Body of pancreas (tissue), 4 donors: Measurements from ENCODE around the gene FAM184B. TPM values are rescaled to one million over a fixed set of nuclear protein-coding genes. Genes with fewer than 3 reads are reported as not detected.
A peak's percentile ranks its signal among the peaks of the same experiment; 100 is the strongest.

ENCODE experiments used
- ATAC-seq: fragments of 150-250 bp; one replicate; pipeline ENCODE4 v1.9.1; 2016
- DNase-seq, 4 donors: peaks; one replicate each; pipeline ENCODE4 v3.0.0-alpha.2; 2019
- H3K27ac ChIP-seq, 4 donors: fragments of 200-600 bp; sonication (generic); 1 replicate in 3 of 4; 2 replicates in 1 of 4; pipeline versions ENCODE4 v1.5.1 to v1.6.1; 2016 to 2019; ENCODE audit warnings: mild to moderate bottlenecking in 1 of 4, mixed read lengths in 1 of 4, moderate library complexity in 1 of 4
- H3K27me3 ChIP-seq, 2 donors: fragments of 200-600 bp; sonication (generic); one replicate each; pipeline ENCODE4 v1.6.0; 2016; ENCODE audit warnings: mild to moderate bottlenecking in 1 of 2
- H3K36me3 ChIP-seq, 2 donors: fragments of 200-600 bp; sonication (generic); replicated peaks in 1 of 2; 2 replicates each; pipeline ENCODE4 v1.5.1; 2016; ENCODE audit warnings: low read depth in 2 of 2; ENCODE audit not compliant: insufficient read depth in 1 of 2
- H3K4me1 ChIP-seq: fragments of 200-600 bp; sonication (generic); one replicate; pipeline ENCODE4 v1.6.0; 2016
- H3K4me3 ChIP-seq, 2 donors: fragments of 200-600 bp; sonication (generic); 1 replicate in 1 of 2; 2 replicates in 1 of 2; pipeline ENCODE4 v1.5.1; 2016 to 2019
- H3K9me3 ChIP-seq, 3 donors: fragments of 200-600 bp; sonication (generic); 1 replicate in 2 of 3; 2 replicates in 1 of 3; pipeline ENCODE4 v1.5.1; 2016
- CTCF ChIP-seq, 7 experiments: fragments of 450-650 bp in 4 of 7; fragments of 200-600 bp in 3 of 7; sonication (generic) in 3 of 7; IDR thresholded peaks; one replicate each; pipeline ENCODE4 v1.5.1; 2016 to 2019; ENCODE audit warnings: antibody characterized with exemption in 7 of 7
- POLR2A ChIP-seq, 3 donors: fragments of 450-650 bp; IDR thresholded peaks; one replicate each; pipeline ENCODE4 v1.6.1; 2016; ENCODE audit warnings: antibody characterized with exemption in 3 of 3, mild to moderate bottlenecking in 2 of 3
- WGBS, 2 donors: methylation state at CpG; one replicate each; pipeline ENCODE4 v1.1.5; 2017; 5-methylcytosine and 5-hydroxymethylcytosine counted together
- intact Hi-C: fragments of 100-400 bp; cut with DNase I; formaldehyde crosslinking; loops from one replicate; pipeline ENCODE4 v1.15.1; 2023
- total RNA-seq, 2 donors: library from RNA; depleted of rRNA; stranded (reverse); fragments of >200 nt; gene quantifications; one replicate each; pipeline ENCODE4 v1.1.0, GENCODE V29; 2016

The FAM184B gene
- total RNA-seq, 2 donors from 2014 or later = not detected

- Histone ChIP-seq H3K9me3 (no peaks in the 10 kb centered on the region), H3K36me3 (peaks cover 0 to 17% of the 10 kb centered on the region in 2 donors), H3K4me3 (no peak overlapping the region), H3K4me1 (no peaks in the 10 kb centered on the region), H3K27me3 (no peaks in the 10 kb centered on the region), H3K27ac (no peak overlapping the region)
- 96 to 100% methylated on average over 1 of the region's 1 CpG for WGBS, 2 donors
- intact Hi-C loops = no loop called here
- DNase-seq = no peak
- TF ChIP-seq POLR2A (IDR thresholded peaks at IDR 0.05) (no peak), CTCF (IDR thresholded peaks at IDR 0.05) (no peak)
- ATAC-seq = no peak
Measured at GRCh38 chr4:17599826-17600225, 181.6 kb downstream of the FAM184B start.

DNA sequence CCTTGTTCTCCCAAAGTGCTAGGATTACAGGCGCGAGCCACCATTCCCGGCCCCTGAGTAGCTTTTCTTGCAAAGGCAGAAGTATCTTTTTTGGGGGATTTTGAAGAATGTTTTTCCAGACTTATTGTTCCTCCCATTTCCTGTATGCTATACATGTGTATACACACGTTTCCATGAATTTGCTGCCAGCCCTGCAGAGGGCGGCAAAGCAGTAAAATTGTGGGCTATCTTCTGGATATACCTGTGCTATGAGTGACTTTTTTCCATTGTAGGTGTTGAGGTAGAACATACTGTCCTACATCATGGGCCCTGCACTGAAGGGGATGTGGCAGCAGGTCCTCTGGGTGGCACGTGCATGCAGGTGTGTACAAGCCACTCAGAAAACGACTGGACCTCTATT, 183.9 kb downstream of the FAM184B start:
- H3K27ac ChIP-seq = no peak overlapping the region
- H3K36me3 ChIP-seq = peaks cover 0 to 17% of the 10 kb centered on the region in 2 donors
- no peaks in the 10 kb centered on the region for H3K27me3 ChIP-seq
- DNase-seq (peak in 1 of 4 donors; percentile 35), ATAC-seq (peak; percentile 35)
- peak in 3 of 7 experiments; percentile 15 to 29 (median 20) for TF ChIP-seq CTCF (IDR thresholded peaks at IDR 0.05)
- TF ChIP-seq POLR2A (IDR thresholded peaks at IDR 0.05) = no peak
- no peaks in the 10 kb centered on the region for H3K9me3 ChIP-seq
- WGBS, 2 donors = 70 to 72% methylated on average over 7 of the region's 7 CpGs
- intact Hi-C loops = no loop called here
- no peaks in the 10 kb centered on the region for H3K4me1 ChIP-seq
- H3K4me3 ChIP-seq = no peak overlapping the region

DNA sequence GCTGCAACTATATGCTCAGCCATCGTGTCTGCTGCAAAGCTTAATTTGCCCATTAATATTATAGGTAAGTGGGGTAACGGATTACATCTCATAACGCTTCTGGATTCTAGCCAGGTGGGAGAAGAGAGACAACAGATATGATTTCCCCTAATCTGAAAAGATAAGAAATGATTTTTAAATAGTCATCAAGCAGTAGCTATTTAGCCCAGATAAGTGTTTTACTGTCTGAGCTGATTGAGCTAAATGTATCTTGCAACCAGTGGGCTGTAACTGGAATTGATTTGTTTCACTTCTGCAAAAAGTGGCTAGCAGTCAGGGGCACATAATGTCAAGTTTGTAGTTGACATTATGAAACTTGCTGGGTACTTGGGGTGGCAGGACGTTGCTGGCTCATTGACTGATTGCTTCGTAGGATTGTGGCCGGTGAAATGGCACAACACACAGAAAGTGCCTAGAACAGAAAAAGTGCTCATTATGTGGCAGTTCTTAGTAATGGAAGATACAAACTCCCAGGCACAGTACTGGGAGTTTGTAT, 185.9 kb downstream of the FAM184B start:
- Histone ChIP-seq H3K27me3 (no peaks in the 10 kb centered on the region), H3K9me3 (no peaks in the 10 kb centered on the region), H3K36me3 (peaks cover 5 to 20% of the 10 kb centered on the region in 2 donors), H3K4me1 (no peaks in the 10 kb centered on the region), H3K4me3 (no peak overlapping the region), H3K27ac (no peak overlapping the region)
- ATAC-seq = no peak
- peak in 1 of 4 donors; percentile 32 for DNase-seq
- no peak for TF ChIP-seq POLR2A (IDR thresholded peaks at IDR 0.05)
- TF ChIP-seq CTCF (IDR thresholded peaks at IDR 0.05) = no peak
- 70 to 82% methylated on average over 6 of the region's 6 CpGs for WGBS, 2 donors
- intact Hi-C loops = no loop called here

DNA sequence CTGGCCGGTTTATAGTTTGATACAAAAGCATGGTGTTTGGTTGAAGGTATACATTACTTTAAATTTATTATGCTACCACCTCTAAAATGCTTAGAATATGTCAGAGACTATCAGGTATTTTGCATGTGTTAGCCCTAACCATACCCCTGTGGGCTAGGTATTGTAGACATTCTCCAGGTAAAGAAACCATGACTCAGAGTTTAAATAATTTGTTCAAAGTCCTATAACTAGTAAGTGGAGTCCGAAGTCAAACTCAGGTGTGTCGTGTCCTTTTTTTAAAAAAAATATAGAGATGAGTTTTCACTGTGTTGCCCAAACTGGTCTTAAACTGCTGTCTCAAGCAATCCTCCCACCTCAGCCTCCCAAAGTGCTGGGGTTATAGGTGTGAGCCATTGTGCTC, 192.1 kb downstream of the FAM184B start:
- intact Hi-C loops = no loop called here
- peaks cover 8 to 20% of the 10 kb centered on the region in 2 donors for H3K36me3 ChIP-seq
- H3K9me3 ChIP-seq = no peaks in the 10 kb centered on the region
- H3K4me3 ChIP-seq = no peak overlapping the region
- H3K4me1 ChIP-seq = no peaks in the 10 kb centered on the region
- WGBS, 2 donors = 89 to 95% methylated on average over 3 of the region's 3 CpGs
- DNase-seq (no peak), ATAC-seq (no peak)
- no peaks in the 10 kb centered on the region for H3K27me3 ChIP-seq
- H3K27ac ChIP-seq = no peak overlapping the region
- TF ChIP-seq CTCF (IDR thresholded peaks at IDR 0.05) = no peak
- no peak for TF ChIP-seq POLR2A (IDR thresholded peaks at IDR 0.05)
